ENCODE data around the gene LNX2.

DNA sequence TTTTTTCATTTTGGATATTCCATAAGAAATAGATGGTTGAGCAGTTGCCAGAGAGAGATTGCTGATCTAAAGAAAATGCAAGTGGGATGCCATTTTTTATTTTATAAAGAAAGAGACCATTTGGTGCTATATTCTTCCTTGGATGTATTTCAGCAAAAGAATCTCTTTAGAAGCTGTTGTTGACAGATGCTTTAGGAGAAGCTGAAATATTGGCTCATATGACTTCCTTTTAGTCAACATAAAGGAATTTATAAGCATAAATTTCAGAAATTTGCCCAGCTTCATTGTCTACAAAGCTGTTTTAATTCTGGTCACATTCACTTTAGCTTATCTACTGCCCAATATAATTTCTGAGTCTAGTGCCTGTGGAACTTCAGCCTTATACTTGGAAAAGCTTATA lies 38.2 kb upstream of the LNX2 start:
- no peak for TF ChIP-seq CTCF (IDR thresholded peaks at IDR 0.05)
- no peak for TF ChIP-seq EZH2 (IDR thresholded peaks at IDR 0.05; ENCODE audit: borderline replicate concordance, insufficient read depth, low read depth, low read length, poor library complexity, severe bottlenecking)
